ENCODE data around the gene ETNK1. TPM values are rescaled to one million over a fixed set of nuclear protein-coding genes. Genes with fewer than 3 reads are reported as not detected.

ETNK1 gene
- total and polyA plus RNA-seq, 12 donors = 16.8 to 79.2 (median 51.5) TPM

- no peaks in the 10 kb centered on the region for H3K27me3 ChIP-seq
- no peak overlapping the region for H3K4me3 ChIP-seq
- WGBS, 4 donors = 56 to 64% (median 61%) methylated on average over 3 of the region's 3 CpGs
- peaks cover 8 to 57% of the 10 kb centered on the region in 2 donors for H3K4me1 ChIP-seq (replicated peaks in 1 of 2)
- H3K9me3 ChIP-seq (replicated peaks in 1 of 3) = no peaks in the 10 kb centered on the region
- intact Hi-C loops (cut with DNase I) = no loop called here
- DNase-seq = no peak
- no peak overlapping the region for H3K27ac ChIP-seq
- TF ChIP-seq, protein P1, sequence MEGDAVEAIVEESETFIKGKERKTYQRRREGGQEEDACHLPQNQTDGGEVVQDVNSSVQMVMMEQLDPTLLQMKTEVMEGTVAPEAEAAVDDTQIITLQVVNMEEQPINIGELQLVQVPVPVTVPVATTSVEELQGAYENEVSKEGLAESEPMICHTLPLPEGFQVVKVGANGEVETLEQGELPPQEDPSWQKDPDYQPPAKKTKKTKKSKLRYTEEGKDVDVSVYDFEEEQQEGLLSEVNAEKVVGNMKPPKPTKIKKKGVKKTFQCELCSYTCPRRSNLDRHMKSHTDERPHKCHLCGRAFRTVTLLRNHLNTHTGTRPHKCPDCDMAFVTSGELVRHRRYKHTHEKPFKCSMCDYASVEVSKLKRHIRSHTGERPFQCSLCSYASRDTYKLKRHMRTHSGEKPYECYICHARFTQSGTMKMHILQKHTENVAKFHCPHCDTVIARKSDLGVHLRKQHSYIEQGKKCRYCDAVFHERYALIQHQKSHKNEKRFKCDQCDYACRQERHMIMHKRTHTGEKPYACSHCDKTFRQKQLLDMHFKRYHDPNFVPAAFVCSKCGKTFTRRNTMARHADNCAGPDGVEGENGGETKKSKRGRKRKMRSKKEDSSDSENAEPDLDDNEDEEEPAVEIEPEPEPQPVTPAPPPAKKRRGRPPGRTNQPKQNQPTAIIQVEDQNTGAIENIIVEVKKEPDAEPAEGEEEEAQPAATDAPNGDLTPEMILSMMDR (IDR thresholded peaks at IDR 0.05) = peak; percentile 34 to 73 (median 62)
- TF ChIP-seq POLR2A (IDR thresholded peaks at IDR 0.05) = no peak
- no peaks in the 10 kb centered on the region for H3K36me3 ChIP-seq (replicated peaks in 1 of 2)
These were observed 7.0 kb downstream of the ETNK1 start for GRCh38 chr12:22631863-22632463.

DNA sequence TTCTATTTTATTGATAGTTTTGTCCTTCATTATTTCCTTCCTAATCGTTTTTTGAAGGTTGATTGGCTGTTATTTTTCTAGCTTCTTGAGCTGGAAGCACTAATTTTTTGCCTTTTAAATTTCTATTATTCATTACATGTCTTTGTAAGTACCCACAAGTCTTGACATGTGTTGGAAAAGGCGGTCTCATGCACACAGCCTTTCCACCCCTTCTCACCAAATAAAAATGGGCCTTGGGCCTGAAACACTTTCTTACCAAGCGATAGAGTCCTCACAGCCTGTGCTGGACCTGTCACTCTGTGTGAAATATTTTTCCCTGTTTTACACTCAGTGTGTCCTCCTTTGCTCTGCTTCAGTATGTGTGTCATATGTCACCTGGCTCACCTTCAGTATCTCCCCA, 9.9 kb downstream of the ETNK1 start:
- Histone ChIP-seq H3K27ac (no peak overlapping the region), H3K27me3 (no peaks in the 10 kb centered on the region), H3K4me1 (replicated peaks in 1 of 2) (peaks cover 0 to 28% of the 10 kb centered on the region in 2 donors), H3K4me3 (no peak overlapping the region), H3K9me3 (replicated peaks in 1 of 3) (no peaks in the 10 kb centered on the region), H3K36me3 (replicated peaks in 1 of 2) (no peaks in the 10 kb centered on the region)
- TF ChIP-seq, protein P1 (IDR thresholded peaks at IDR 0.05) = no peak
- no peak for TF ChIP-seq POLR2A (IDR thresholded peaks at IDR 0.05)
- no peak for DNase-seq
- intact Hi-C loops (cut with DNase I) = no loop called here
- WGBS, 4 donors = 78 to 84% (median 81%) methylated on average over 3 of the region's 3 CpGs

DNA sequence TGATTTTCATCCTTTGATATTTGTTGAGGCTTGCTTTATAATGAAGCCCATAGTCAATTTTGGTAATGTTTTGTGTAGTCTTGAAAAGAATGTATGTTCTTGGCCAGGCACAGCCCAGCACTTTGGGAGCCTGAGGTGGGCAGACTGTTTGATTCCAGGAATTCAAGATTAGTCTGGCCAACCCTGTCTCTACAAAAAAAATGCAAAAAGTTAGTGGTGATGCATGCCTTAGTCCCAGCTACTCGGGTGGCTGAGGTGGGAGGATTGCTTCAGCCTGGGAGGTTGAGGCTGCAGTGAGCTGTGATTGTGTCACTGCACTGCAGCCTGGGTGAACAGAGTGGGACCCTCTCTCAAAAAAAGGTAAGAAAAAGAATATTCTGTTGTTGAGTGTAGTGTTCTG, 10.8 kb downstream of the ETNK1 start:
- intact Hi-C loops (cut with DNase I) = no loop called here
- peaks cover 0 to 27% of the 10 kb centered on the region in 2 donors for H3K4me1 ChIP-seq (replicated peaks in 1 of 2)
- TF ChIP-seq, protein P1 (IDR thresholded peaks at IDR 0.05) = no peak
- TF ChIP-seq POLR2A (IDR thresholded peaks at IDR 0.05) = no peak

DNA sequence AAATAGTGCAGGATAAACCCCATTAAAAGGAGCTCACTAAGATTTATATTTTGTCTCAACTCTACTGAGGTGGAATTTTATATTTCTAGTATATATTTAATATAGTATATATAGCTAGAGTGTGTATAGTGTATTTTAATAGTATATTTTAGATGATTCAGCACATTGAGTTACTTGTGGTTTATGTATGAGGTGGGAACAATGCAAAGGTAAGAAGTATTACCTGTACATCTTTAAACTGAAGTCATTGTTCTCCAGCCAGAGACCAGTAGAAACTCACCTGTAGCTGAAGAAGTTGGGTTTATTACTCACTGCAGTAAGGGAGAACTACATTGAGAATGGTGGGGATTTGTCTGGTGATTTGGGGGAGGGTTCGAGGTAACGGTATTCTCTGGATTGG, 15.9 kb downstream of the ETNK1 start:
- Histone ChIP-seq H3K4me1 (replicated peaks in 1 of 2) (peaks cover 0 to 7% of the 10 kb centered on the region in 2 donors), H3K27ac (no peak overlapping the region), H3K27me3 (no peaks in the 10 kb centered on the region), H3K9me3 (replicated peaks in 1 of 3) (no peaks in the 10 kb centered on the region), H3K4me3 (no peak overlapping the region), H3K36me3 (replicated peaks in 1 of 2) (no peaks in the 10 kb centered on the region)
- intact Hi-C loops (cut with DNase I) = no loop called here
- 94 to 100% (median 98%) methylated on average over 2 of the region's 2 CpGs for WGBS, 4 donors
- TF ChIP-seq, protein P1 (IDR thresholded peaks at IDR 0.05) = no peak
- TF ChIP-seq POLR2A (IDR thresholded peaks at IDR 0.05) = no peak
- no peak for DNase-seq

More for the DNA sequence above, 10.8 kb downstream of the ETNK1 start:
- no peaks in the 10 kb centered on the region for H3K27me3 ChIP-seq
- H3K27ac ChIP-seq = no peak overlapping the region
- 75 to 94% (median 81%) methylated on average over 1 of the region's 1 CpG for whole genome bisulfite sequencing, 4 donors
- no peak for DNase-seq
- no peaks in the 10 kb centered on the region for H3K36me3 ChIP-seq (replicated peaks in 1 of 2)
- no peak overlapping the region for H3K4me3 ChIP-seq
- H3K9me3 ChIP-seq (replicated peaks in 1 of 3) = no peaks in the 10 kb centered on the region
